Neural progenitor cell (in vitro differentiated cells): ENCODE results near the gene TMSB4Y. TPM values are rescaled to one million over a fixed set of nuclear protein-coding genes. Genes with fewer than 3 reads are reported as not detected.

Experiments used
- DNase-seq: peaks from one replicate; pipeline ENCODE4 v3.0.0-alpha.2; 2016; ENCODE audit warnings: low spot score
- H2AFZ ChIP-seq: fragments of 200-600 bp; sonication (generic); replicated peaks from 2 replicates; pipeline ENCODE4 v1.6.1; 2016; ENCODE audit warnings: antibody characterized with exemption
- H3F3A ChIP-seq: fragments of 200-600 bp; sonication (generic); 2 replicates; pipeline ENCODE4 v1.6.1; 2016; ENCODE audit warnings: antibody characterized with exemption, low read depth
- H3K27ac ChIP-seq: fragments of 200-600 bp; sonication (generic); 2 replicates; pipeline ENCODE4 v1.5.1; 2016; ENCODE audit warnings: mild to moderate bottlenecking
- H3K27me3 ChIP-seq: fragments of 200-600 bp; sonication (generic); 2 replicates; pipeline ENCODE4 v1.6.1; 2016; ENCODE audit warnings: mild to moderate bottlenecking, moderate library complexity
- H3K36me3 ChIP-seq: fragments of 200-600 bp; sonication (generic); 2 replicates; pipeline ENCODE4 v1.5.1; 2016
- H3K4me1 ChIP-seq: fragments of 200-600 bp; sonication (generic); 2 replicates; pipeline ENCODE4 v1.6.1; 2016; ENCODE audit warnings: mixed run types
- H3K4me2 ChIP-seq: fragments of 200-600 bp; sonication (generic); 2 replicates; pipeline ENCODE4 v1.6.1; 2016
- H3K4me3 ChIP-seq: fragments of 200-600 bp; sonication (generic); 2 replicates; pipeline ENCODE4 v1.5.1; 2016
- H3K79me2 ChIP-seq: fragments of 200-600 bp; sonication (generic); 2 replicates; pipeline ENCODE4 v1.6.1; 2016; ENCODE audit warnings: low read depth
- H3K9ac ChIP-seq: fragments of 200-600 bp; sonication (generic); 2 replicates; pipeline ENCODE4 v1.6.1; 2016
- H3K9me3 ChIP-seq: fragments of 200-600 bp; sonication (generic); 2 replicates; pipeline ENCODE4 v1.5.1; 2016; ENCODE audit warnings: low read depth
- H4K20me1 ChIP-seq: fragments of 200-600 bp; sonication (generic); 2 replicates; pipeline ENCODE4 v1.6.1; 2016; ENCODE audit warnings: low read depth
- H3K27ac Mint-ChIP-seq: 3 replicates; pipeline ENCODE4 v1.8.0; 2021; ENCODE audit warnings: mixed read lengths
- H3K27me3 Mint-ChIP-seq: 2 replicates; pipeline ENCODE4 v1.8.0; 2022; ENCODE audit warnings: low read depth, mild to moderate bottlenecking, inconsistent platforms, moderate library complexity, mixed read lengths; ENCODE audit not compliant: insufficient read depth
- H3K36me3 Mint-ChIP-seq: 3 replicates; pipeline ENCODE4 v1.8.0; 2021; ENCODE audit warnings: mixed read lengths
- H3K4me1 Mint-ChIP-seq: 3 replicates; pipeline ENCODE4 v1.8.0; 2021; ENCODE audit warnings: mixed read lengths
- H3K4me3 Mint-ChIP-seq: 3 replicates; pipeline ENCODE4 v1.8.0; 2021; ENCODE audit warnings: mild to moderate bottlenecking, moderate library complexity, mixed read lengths
- H3K9me3 Mint-ChIP-seq: 3 replicates; pipeline ENCODE4 v1.8.0; 2020; ENCODE audit warnings: mixed read lengths
- EZH2 ChIP-seq: fragments of 200-600 bp; sonication (generic); IDR thresholded peaks from 2 replicates; pipeline ENCODE4 v1.6.1; 2017; ENCODE audit warnings: antibody characterized with exemption, mild to moderate bottlenecking, moderate library complexity
- EZH2phosphoT487 ChIP-seq: fragments of 200-600 bp; sonication (generic); IDR thresholded peaks from 2 replicates; pipeline ENCODE4 v1.6.1; 2017; ENCODE audit warnings: antibody characterized with exemption
- total RNA-seq: library from RNA; depleted of rRNA; stranded (reverse); fragments of >200 nt; gene quantifications from 2 replicates; pipeline ENCODE4 v1.2.3, GENCODE V29; 2015; ENCODE audit warnings: low replicate concordance
- TF ChIP-seq, protein P1 (sequence below): fragments of 200-600 bp; sonication (generic); IDR thresholded peaks from 2 replicates; pipeline ENCODE4 v1.5.1; 2017; ENCODE audit warnings: antibody characterized with exemption, mild to moderate bottlenecking

Gene TMSB4Y
- total RNA-seq, 1 donor from 2014 or later, result not detected

DNA sequence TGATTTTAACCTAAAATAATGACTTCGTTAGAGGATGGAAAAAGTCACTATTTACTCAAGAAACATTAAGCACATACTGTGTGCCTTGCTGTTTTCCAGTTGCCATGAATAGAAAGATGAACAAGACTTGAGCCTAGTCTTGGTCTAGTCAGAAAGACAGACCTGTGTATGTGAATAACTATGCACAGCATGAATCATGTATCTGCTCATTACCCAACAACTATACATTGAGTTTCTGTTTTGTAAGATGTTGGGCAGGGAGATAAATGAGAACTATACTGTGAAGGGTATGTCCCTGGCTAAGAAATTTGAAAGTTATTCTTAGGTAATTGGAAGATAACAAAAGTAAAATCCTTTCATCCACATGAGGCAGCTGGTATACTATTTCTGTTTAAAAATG, 4.3 kb downstream of the TMSB4Y start:
- no peaks in the 10 kb centered on the region for H3K36me3 Mint-ChIP-seq
- no peak for DNase-seq
- H3K4me3 ChIP-seq, result no peak overlapping the region

DNA sequence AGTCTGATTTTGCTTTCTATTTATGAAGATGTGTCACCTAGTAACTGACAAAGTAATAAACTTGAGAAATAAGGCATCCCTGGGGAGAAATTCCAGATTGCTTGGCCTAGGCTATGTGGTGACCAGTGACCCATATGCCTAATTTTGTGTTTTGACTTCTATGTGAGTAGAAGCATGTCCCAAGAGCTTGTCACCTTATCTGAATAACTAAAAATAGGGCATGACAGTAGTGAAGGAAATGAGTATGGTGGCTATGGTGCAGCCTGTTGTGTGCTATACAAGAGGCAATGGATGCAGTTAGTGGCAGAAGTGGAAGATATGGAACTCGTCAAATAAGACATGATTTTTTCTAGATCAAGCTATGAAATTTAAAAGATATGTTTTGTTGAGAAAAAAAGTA, 15.3 kb downstream of the TMSB4Y start:
- Histone ChIP-seq H3K4me1 (no peaks in the 10 kb centered on the region), H3K27ac (no peak overlapping the region), H3F3A (no peaks in the 10 kb centered on the region), H4K20me1 (no peaks in the 10 kb centered on the region), H3K27me3 (no peaks in the 10 kb centered on the region), H3K4me2 (no peak overlapping the region), H3K9ac (no peak overlapping the region), H3K79me2 (no peaks in the 10 kb centered on the region), H2AFZ (no peak overlapping the region), H3K9me3 (no peaks in the 10 kb centered on the region), H3K36me3 (no peaks in the 10 kb centered on the region), H3K4me3 (no peak overlapping the region)
- TF ChIP-seq EZH2phosphoT487 (no peak), EZH2 (no peak)
- TF ChIP-seq, protein P1, sequence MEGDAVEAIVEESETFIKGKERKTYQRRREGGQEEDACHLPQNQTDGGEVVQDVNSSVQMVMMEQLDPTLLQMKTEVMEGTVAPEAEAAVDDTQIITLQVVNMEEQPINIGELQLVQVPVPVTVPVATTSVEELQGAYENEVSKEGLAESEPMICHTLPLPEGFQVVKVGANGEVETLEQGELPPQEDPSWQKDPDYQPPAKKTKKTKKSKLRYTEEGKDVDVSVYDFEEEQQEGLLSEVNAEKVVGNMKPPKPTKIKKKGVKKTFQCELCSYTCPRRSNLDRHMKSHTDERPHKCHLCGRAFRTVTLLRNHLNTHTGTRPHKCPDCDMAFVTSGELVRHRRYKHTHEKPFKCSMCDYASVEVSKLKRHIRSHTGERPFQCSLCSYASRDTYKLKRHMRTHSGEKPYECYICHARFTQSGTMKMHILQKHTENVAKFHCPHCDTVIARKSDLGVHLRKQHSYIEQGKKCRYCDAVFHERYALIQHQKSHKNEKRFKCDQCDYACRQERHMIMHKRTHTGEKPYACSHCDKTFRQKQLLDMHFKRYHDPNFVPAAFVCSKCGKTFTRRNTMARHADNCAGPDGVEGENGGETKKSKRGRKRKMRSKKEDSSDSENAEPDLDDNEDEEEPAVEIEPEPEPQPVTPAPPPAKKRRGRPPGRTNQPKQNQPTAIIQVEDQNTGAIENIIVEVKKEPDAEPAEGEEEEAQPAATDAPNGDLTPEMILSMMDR, result no peak
- H3K27ac Mint-ChIP-seq, result no peak overlapping the region
- DNase-seq, result no peak
- no peaks in the 10 kb centered on the region for H3K9me3 Mint-ChIP-seq
- H3K4me1 Mint-ChIP-seq, result no peaks in the 10 kb centered on the region
- H3K36me3 Mint-ChIP-seq, result no peaks in the 10 kb centered on the region
- no peaks in the 10 kb centered on the region for H3K27me3 Mint-ChIP-seq
- H3K4me3 Mint-ChIP-seq, result no peak overlapping the region

More for the DNA sequence above, 4.3 kb downstream of the TMSB4Y start:
- Histone ChIP-seq H3K9me3 (no peaks in the 10 kb centered on the region), H3K36me3 (no peaks in the 10 kb centered on the region), H2AFZ (no peak overlapping the region), H3K79me2 (no peaks in the 10 kb centered on the region), H3K4me2 (no peak overlapping the region), H3K27me3 (no peaks in the 10 kb centered on the region), H3K9ac (no peak overlapping the region), H3K4me1 (no peaks in the 10 kb centered on the region), H3F3A (no peaks in the 10 kb centered on the region), H4K20me1 (no peaks in the 10 kb centered on the region), H3K27ac (no peak overlapping the region)
- no peak overlapping the region for H3K4me3 Mint-ChIP-seq
- H3K27ac Mint-ChIP-seq, result no peak overlapping the region
- H3K9me3 Mint-ChIP-seq, result no peaks in the 10 kb centered on the region
- no peaks in the 10 kb centered on the region for H3K4me1 Mint-ChIP-seq
- H3K27me3 Mint-ChIP-seq, result no peaks in the 10 kb centered on the region
- TF ChIP-seq, protein P1, result no peak
- no peak for TF ChIP-seq EZH2
- no peak for TF ChIP-seq EZH2phosphoT487

DNA sequence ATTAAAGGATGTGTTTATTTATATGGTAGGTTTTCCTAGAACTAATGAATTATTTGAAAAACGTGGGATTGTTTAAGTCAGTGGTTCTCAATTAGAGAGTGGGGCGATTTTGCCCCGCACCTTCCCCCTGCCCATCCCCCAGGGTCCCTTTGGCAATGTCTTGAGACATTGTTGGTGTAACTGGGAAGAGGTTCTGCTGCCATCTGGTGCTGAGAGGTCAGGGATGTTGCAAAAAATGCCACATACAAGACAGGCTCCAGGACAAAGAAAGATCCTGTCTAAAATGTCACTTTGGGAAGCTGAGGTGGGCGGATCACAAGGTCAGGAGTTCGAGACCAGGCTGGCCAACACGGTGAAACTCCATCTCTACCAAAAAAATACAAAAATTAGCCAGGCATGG, 25.8 kb downstream of the TMSB4Y start:
- TF ChIP-seq EZH2phosphoT487 (no peak), EZH2 (no peak)
- TF ChIP-seq, protein P1, result no peak
- Mint-ChIP-seq H3K27ac (no peak overlapping the region), H3K27me3 (no peaks in the 10 kb centered on the region), H3K4me1 (no peaks in the 10 kb centered on the region), H3K9me3 (no peaks in the 10 kb centered on the region), H3K36me3 (no peaks in the 10 kb centered on the region), H3K4me3 (no peak overlapping the region)
- Histone ChIP-seq H3K36me3 (no peaks in the 10 kb centered on the region), H3K4me2 (no peak overlapping the region), H4K20me1 (no peaks in the 10 kb centered on the region), H3K4me1 (no peaks in the 10 kb centered on the region), H3K9ac (no peak overlapping the region), H2AFZ (no peak overlapping the region), H3K4me3 (no peak overlapping the region), H3K79me2 (no peaks in the 10 kb centered on the region), H3K27ac (no peak overlapping the region), H3F3A (no peaks in the 10 kb centered on the region), H3K27me3 (no peaks in the 10 kb centered on the region), H3K9me3 (no peaks in the 10 kb centered on the region)
- DNase-seq, result no peak

DNA sequence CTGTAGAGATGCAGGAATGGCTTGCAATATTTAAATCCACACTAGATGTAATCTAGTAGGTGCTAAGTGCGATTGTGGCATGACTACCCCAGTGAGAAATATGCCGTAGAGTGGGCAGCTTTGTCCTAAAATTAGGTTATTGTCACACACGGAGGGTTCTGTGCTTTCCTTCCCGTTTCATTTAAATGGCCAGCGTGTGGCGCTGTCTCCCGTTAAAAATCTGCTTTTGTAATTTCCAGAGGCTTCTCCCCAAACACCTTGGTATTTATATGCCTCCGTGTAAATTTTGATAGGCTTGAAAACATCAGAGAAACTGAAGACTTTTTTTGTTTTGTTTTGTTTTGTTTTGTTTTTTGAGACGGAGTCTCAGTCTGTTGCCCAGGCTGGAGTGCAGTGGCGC, 34.9 kb downstream of the TMSB4Y start:
- no peak overlapping the region for H3K4me3 Mint-ChIP-seq

More for the DNA sequence above, 34.9 kb downstream of the TMSB4Y start:
- no peaks in the 10 kb centered on the region for H3K79me2 ChIP-seq
- no peak overlapping the region for H3K4me2 ChIP-seq
- Mint-ChIP-seq H3K27me3 (no peaks in the 10 kb centered on the region), H3K27ac (no peak overlapping the region), H3K4me1 (no peaks in the 10 kb centered on the region), H3K9me3 (no peaks in the 10 kb centered on the region), H3K36me3 (no peaks in the 10 kb centered on the region)
- H3F3A ChIP-seq, result no peaks in the 10 kb centered on the region
- no peak overlapping the region for H3K9ac ChIP-seq
- H3K9me3 ChIP-seq, result no peaks in the 10 kb centered on the region
- no peak overlapping the region for H2AFZ ChIP-seq
- no peaks in the 10 kb centered on the region for H3K4me1 ChIP-seq
- DNase-seq, result no peak
- no peak overlapping the region for H3K27ac ChIP-seq
- H3K4me3 ChIP-seq, result no peak overlapping the region
- TF ChIP-seq EZH2 (no peak), EZH2phosphoT487 (no peak)
- TF ChIP-seq, protein P1, result no peak
- no peaks in the 10 kb centered on the region for H3K36me3 ChIP-seq
- H4K20me1 ChIP-seq, result no peaks in the 10 kb centered on the region
- H3K27me3 ChIP-seq, result no peaks in the 10 kb centered on the region
